Mesendoderm (in vitro differentiated cells): ENCODE measurements around the gene CNTN5.

Source experiments
- DNase-seq: peaks from one replicate; pipeline ENCODE4 v3.0.0; 2013
- H2AK5ac ChIP-seq: 2 replicates; pipeline ENCODE4 v1.6.1; 2013; ENCODE audit warnings: low read length, inconsistent platforms
- H2BK120ac ChIP-seq: 2 replicates; pipeline ENCODE4 v1.6.1; 2013; ENCODE audit warnings: low read depth, mild to moderate bottlenecking, low read length, moderate library complexity, mixed read lengths
- H2BK15ac ChIP-seq: replicated peaks from 2 replicates; pipeline ENCODE4 v1.6.1; 2013; ENCODE audit warnings: low read depth, mild to moderate bottlenecking, moderate library complexity
- H2BK5ac ChIP-seq: 2 replicates; pipeline ENCODE4 v1.6.1; 2013; ENCODE audit warnings: low read length, inconsistent platforms
- H3K18ac ChIP-seq: 2 replicates; pipeline ENCODE4 v1.6.1; 2013; ENCODE audit warnings: mild to moderate bottlenecking, low read length, mixed read lengths
- H3K23ac ChIP-seq: one replicate; pipeline ENCODE4 v1.6.1; 2013; ENCODE audit warnings: low read length
- H3K27ac ChIP-seq: 2 replicates; pipeline ENCODE4 v1.5.1; 2013; ENCODE audit warnings: low read depth, mild to moderate bottlenecking, inconsistent platforms, low read length, moderate library complexity
- H3K27me3 ChIP-seq: 2 replicates; pipeline ENCODE4 v1.6.1; 2013; ENCODE audit warnings: low read length, control low read depth, mild to moderate bottlenecking, inconsistent platforms; ENCODE audit not compliant: insufficient read depth, poor library complexity
- H3K36me3 ChIP-seq: 2 replicates; pipeline ENCODE4 v1.6.1; 2013; ENCODE audit warnings: low read length, inconsistent platforms; ENCODE audit not compliant: control insufficient read depth, insufficient read depth
- H3K4ac ChIP-seq: one replicate; pipeline ENCODE4 v1.6.1; 2013; ENCODE audit warnings: low read depth, mild to moderate bottlenecking, low read length, moderate library complexity
- H3K4me1 ChIP-seq: 2 replicates; pipeline ENCODE4 v1.6.1; 2013; ENCODE audit warnings: low read depth, low read length, inconsistent platforms; ENCODE audit not compliant: control insufficient read depth
- H3K4me2 ChIP-seq: 2 replicates; pipeline ENCODE4 v1.6.1; 2013; ENCODE audit warnings: low read length
- H3K4me3 ChIP-seq: 2 replicates; pipeline ENCODE4 v1.5.1; 2013; ENCODE audit warnings: mild to moderate bottlenecking, low read length
- H3K56ac ChIP-seq: one replicate; pipeline ENCODE4 v1.6.1; 2013; ENCODE audit warnings: low read length
- H3K79me1 ChIP-seq: 2 replicates; pipeline ENCODE4 v1.6.1; 2013; ENCODE audit warnings: low read length, inconsistent platforms
- H3K79me2 ChIP-seq: 2 replicates; pipeline ENCODE4 v1.6.1; 2013; ENCODE audit warnings: mild to moderate bottlenecking, low read length; ENCODE audit not compliant: control insufficient read depth, insufficient read depth
- H3K9ac ChIP-seq: 2 replicates; pipeline ENCODE4 v1.6.1; 2013; ENCODE audit warnings: low read length, inconsistent platforms
- H4K5ac ChIP-seq: one replicate; pipeline ENCODE4 v1.6.1; 2013; ENCODE audit warnings: low read length
- H4K8ac ChIP-seq: one replicate; pipeline ENCODE4 v1.6.1; 2013; ENCODE audit warnings: low read depth, mild to moderate bottlenecking, control low read depth, low read length, moderate library complexity
- WGBS: extraction: QIAGEN DNeasy Blood & Tissue Kit; methylation state at CpG from one replicate; pipeline ENCODE4 v1.1.7; 2013; ENCODE audit warnings: low lambda C conversion rate, missing lambda C conversion rate; ENCODE audit not compliant: insufficient coverage; ENCODE audit errors: extremely low coverage; 5-methylcytosine and 5-hydroxymethylcytosine counted together

CNTN5 gene

GRCh38 chr11:99687320-99687719, 666.6 kb downstream of the CNTN5 start:
- H3K4me1 ChIP-seq = no peaks in the 10 kb centered on the region
- no peak overlapping the region for H3K23ac ChIP-seq
- no peak overlapping the region for H4K8ac ChIP-seq
- no peak overlapping the region for H2BK15ac ChIP-seq
- H3K79me2 ChIP-seq = no peaks in the 10 kb centered on the region
- no peak overlapping the region for H3K56ac ChIP-seq
- H3K27ac ChIP-seq = no peak overlapping the region
- no peak overlapping the region for H3K4ac ChIP-seq
- H2BK120ac ChIP-seq = no peak overlapping the region
- H2BK5ac ChIP-seq = no peak overlapping the region
- no peak overlapping the region for H4K5ac ChIP-seq
- H3K4me3 ChIP-seq = no peak overlapping the region
- no peak overlapping the region for H3K9ac ChIP-seq
- H3K4me2 ChIP-seq = no peak overlapping the region
- H3K36me3 ChIP-seq = no peaks in the 10 kb centered on the region
- H3K79me1 ChIP-seq = no peaks in the 10 kb centered on the region
- no peak overlapping the region for H3K18ac ChIP-seq
- H2AK5ac ChIP-seq = no peak overlapping the region
- DNase-seq = peak; percentile 12
- no peaks in the 10 kb centered on the region for H3K27me3 ChIP-seq

DNA sequence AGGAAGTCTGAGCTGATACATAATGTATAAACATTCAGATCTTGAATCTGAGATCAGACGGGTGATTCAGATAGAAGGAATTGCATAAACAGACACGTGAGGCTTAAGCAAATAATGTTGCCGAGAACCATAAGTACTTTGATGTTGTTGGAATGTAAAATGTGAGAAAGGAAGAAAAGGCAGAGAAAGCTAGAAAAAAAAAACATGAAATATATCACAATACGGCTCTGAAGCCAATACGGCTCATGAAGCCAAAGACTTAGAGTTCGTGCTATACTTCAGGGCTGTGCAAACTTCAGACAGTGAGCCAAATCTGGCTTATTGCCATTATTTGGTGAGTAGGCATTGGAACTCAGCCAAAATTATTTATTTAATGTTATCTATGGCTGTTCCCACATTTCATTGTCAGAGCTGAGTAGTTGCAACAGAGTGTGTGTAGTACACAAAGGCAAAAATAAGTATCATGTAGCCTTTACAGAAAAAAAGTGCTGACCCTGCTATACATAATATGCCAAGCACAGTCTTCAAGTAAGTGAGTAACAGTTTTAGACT, 673.3 kb downstream of the CNTN5 start:
- Histone ChIP-seq H3K4ac (no peak overlapping the region), H3K56ac (no peak overlapping the region), H3K23ac (no peak overlapping the region), H3K36me3 (no peaks in the 10 kb centered on the region), H3K27ac (no peak overlapping the region), H4K8ac (no peak overlapping the region), H3K4me1 (no peaks in the 10 kb centered on the region), H3K79me2 (no peaks in the 10 kb centered on the region), H3K9ac (no peak overlapping the region), H2BK120ac (no peak overlapping the region), H3K18ac (no peak overlapping the region), H2BK15ac (no peak overlapping the region), H3K27me3 (no peaks in the 10 kb centered on the region), H3K4me2 (no peak overlapping the region), H3K79me1 (no peaks in the 10 kb centered on the region), H4K5ac (no peak overlapping the region), H2BK5ac (no peak overlapping the region), H3K4me3 (no peak overlapping the region), H2AK5ac (no peak overlapping the region)
- no peak for DNase-seq
- WGBS = no CpG with 5 or more reads among the region's 6 CpGs

DNA sequence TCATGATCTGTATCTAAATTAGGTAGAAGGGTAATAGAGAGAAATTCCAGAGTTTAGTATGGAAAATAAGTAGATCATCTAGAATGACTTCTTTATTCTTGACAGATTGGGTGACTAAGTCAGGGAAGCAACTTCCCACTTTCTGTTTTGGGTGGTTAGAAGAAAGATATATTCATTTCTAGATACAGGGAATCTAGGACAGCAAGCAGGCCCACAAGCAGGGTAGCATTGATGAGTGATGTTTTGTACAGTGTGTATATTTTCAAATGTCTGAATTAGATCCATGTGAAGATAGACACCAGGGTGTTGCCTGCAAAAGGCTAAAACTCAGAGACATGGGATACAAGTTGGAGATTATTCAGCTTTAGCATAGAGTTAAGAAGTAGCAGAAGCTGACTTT, 674.4 kb downstream of the CNTN5 start:
- Histone ChIP-seq H3K18ac (no peak overlapping the region), H3K36me3 (no peaks in the 10 kb centered on the region), H2BK5ac (no peak overlapping the region), H4K8ac (no peak overlapping the region), H4K5ac (no peak overlapping the region), H3K9ac (no peak overlapping the region), H3K56ac (no peak overlapping the region), H3K4me3 (no peak overlapping the region), H3K4me2 (no peak overlapping the region), H3K79me2 (no peaks in the 10 kb centered on the region), H3K4me1 (no peaks in the 10 kb centered on the region), H3K4ac (no peak overlapping the region), H3K27me3 (no peaks in the 10 kb centered on the region), H3K27ac (no peak overlapping the region), H2BK15ac (no peak overlapping the region), H2BK120ac (no peak overlapping the region), H3K23ac (no peak overlapping the region), H3K79me1 (no peaks in the 10 kb centered on the region), H2AK5ac (no peak overlapping the region)
- no peak for DNase-seq

DNA sequence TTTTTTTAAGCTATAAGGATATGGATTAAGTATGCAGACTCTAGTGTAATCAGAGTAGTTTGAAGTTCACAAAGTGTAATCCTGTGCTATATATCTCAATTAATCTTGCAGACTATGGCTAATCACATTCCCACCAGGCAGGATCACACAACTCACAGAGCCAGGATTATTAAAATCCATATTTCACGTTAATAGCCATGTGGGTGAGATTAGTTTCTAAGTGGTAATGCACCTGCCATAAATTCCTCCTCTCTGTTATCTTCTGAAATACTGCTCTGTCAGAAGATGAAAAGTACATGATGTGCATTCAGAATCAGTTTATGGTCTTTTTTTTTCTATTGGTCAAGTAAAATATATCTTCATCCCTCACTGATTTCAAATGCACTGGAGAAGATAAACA, 686.1 kb downstream of the CNTN5 start:
- Histone ChIP-seq H4K8ac (no peak overlapping the region), H2BK5ac (no peak overlapping the region)

DNA sequence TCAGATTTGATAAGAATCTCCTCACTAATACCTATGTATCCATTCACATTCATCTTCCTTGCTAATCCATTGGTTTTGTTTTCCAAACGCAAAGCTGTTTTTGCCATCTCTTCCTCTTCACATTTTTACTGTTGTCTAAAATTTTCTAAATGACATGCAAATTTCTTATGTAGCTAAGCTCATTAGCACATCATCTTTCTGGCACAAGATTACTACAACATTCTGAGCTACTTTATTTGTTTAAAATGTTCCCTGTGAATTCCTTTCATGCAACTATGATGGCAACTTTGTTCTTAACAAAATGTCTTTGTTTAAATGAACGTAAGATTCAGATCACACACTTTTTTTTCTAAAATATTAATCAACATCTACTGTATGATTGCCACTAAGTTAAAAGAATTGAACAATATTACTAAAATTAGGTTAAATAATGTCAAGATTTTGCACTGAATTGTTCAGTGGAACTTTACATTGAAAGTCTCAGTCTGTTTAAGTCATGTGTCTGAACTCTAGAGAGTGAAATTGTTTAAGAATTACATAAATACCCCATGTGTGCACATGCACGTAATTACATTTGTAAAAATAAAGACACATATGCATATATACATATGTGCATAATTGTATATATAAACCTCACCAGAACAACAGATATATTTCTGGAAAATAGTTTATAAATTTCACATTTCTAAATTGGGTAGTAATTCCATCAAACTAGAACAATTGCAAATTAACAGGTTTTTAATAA, 688.4 kb downstream of the CNTN5 start:
- H3K79me1 ChIP-seq = no peaks in the 10 kb centered on the region
- no CpG with 5 or more reads among the region's 3 CpGs for WGBS
- no peak overlapping the region for H3K23ac ChIP-seq
- no peak overlapping the region for H2BK15ac ChIP-seq
- no peaks in the 10 kb centered on the region for H3K4me1 ChIP-seq
- no peaks in the 10 kb centered on the region for H3K27me3 ChIP-seq
- H2BK120ac ChIP-seq = no peak overlapping the region
- H3K27ac ChIP-seq = no peak overlapping the region
- no peak overlapping the region for H3K9ac ChIP-seq
- H3K36me3 ChIP-seq = no peaks in the 10 kb centered on the region
- no peak overlapping the region for H3K18ac ChIP-seq
- no peaks in the 10 kb centered on the region for H3K79me2 ChIP-seq
- H2AK5ac ChIP-seq = no peak overlapping the region
- H3K4me2 ChIP-seq = no peak overlapping the region
- H4K8ac ChIP-seq = no peak overlapping the region
- no peak overlapping the region for H4K5ac ChIP-seq
- no peak overlapping the region for H3K4me3 ChIP-seq
- DNase-seq = no peak
- no peak overlapping the region for H2BK5ac ChIP-seq
- H3K56ac ChIP-seq = no peak overlapping the region
- no peak overlapping the region for H3K4ac ChIP-seq

More for the DNA sequence above, 686.1 kb downstream of the CNTN5 start:
- Histone ChIP-seq H3K4me2 (no peak overlapping the region), H4K5ac (no peak overlapping the region), H3K23ac (no peak overlapping the region), H3K4me1 (no peaks in the 10 kb centered on the region), H3K9ac (no peak overlapping the region), H3K36me3 (no peaks in the 10 kb centered on the region), H3K79me1 (no peaks in the 10 kb centered on the region), H2BK120ac (no peak overlapping the region), H3K27ac (no peak overlapping the region), H2BK15ac (no peak overlapping the region), H3K4me3 (no peak overlapping the region), H3K27me3 (no peaks in the 10 kb centered on the region), H2AK5ac (no peak overlapping the region), H3K4ac (no peak overlapping the region), H3K18ac (no peak overlapping the region), H3K79me2 (no peaks in the 10 kb centered on the region), H3K56ac (no peak overlapping the region)
- DNase-seq = no peak
- no CpG with 5 or more reads among the region's 1 CpG for WGBS

GRCh38 chr11:99716302-99716701, 695.6 kb downstream of the CNTN5 start:
- no peak overlapping the region for H3K56ac ChIP-seq
- no peak overlapping the region for H3K18ac ChIP-seq
- H3K9ac ChIP-seq = no peak overlapping the region
- no peak overlapping the region for H3K4me2 ChIP-seq
- H3K79me1 ChIP-seq = no peaks in the 10 kb centered on the region
- H3K4me3 ChIP-seq = no peak overlapping the region
- H2BK15ac ChIP-seq = no peak overlapping the region
- no peak overlapping the region for H3K27ac ChIP-seq
- no peak overlapping the region for H3K23ac ChIP-seq
- no peak overlapping the region for H3K4ac ChIP-seq
- H4K5ac ChIP-seq = no peak overlapping the region
- H3K79me2 ChIP-seq = no peaks in the 10 kb centered on the region
- no peak overlapping the region for H2BK120ac ChIP-seq
- H4K8ac ChIP-seq = no peak overlapping the region
- no peaks in the 10 kb centered on the region for H3K27me3 ChIP-seq
- H3K36me3 ChIP-seq = no peaks in the 10 kb centered on the region
- no peak for DNase-seq
- WGBS = no CpG with 5 or more reads among the region's 3 CpGs
- no peaks in the 10 kb centered on the region for H3K4me1 ChIP-seq
- no peak overlapping the region for H2AK5ac ChIP-seq
- H2BK5ac ChIP-seq = no peak overlapping the region
